Epithelial cell of esophagus (primary cell): ENCODE data around the gene DCAF6.

Source experiments
- DNase-seq: peaks from one replicate; pipeline ENCODE4 v3.0.0; 2010; ENCODE audit warnings: low read depth
- H3K4me3 ChIP-seq: 2 replicates; pipeline ENCODE4 v1.5.1; 2011; ENCODE audit warnings: mild to moderate bottlenecking, low read length, control low read depth
- TF ChIP-seq, protein P1 (sequence below): IDR thresholded peaks from 2 replicates; pipeline ENCODE4 v1.5.1; 2011; ENCODE audit warnings: low read depth, mild to moderate bottlenecking, low read length, control low read depth, inconsistent platforms; ENCODE audit not compliant: insufficient read depth; ENCODE audit errors: missing control alignments

DCAF6 gene

GRCh38 chr1:167933788-167934187 lies 2.7 kb upstream of the DCAF6 start:
- H3K4me3 ChIP-seq = no peak overlapping the region
- TF ChIP-seq, protein P1, sequence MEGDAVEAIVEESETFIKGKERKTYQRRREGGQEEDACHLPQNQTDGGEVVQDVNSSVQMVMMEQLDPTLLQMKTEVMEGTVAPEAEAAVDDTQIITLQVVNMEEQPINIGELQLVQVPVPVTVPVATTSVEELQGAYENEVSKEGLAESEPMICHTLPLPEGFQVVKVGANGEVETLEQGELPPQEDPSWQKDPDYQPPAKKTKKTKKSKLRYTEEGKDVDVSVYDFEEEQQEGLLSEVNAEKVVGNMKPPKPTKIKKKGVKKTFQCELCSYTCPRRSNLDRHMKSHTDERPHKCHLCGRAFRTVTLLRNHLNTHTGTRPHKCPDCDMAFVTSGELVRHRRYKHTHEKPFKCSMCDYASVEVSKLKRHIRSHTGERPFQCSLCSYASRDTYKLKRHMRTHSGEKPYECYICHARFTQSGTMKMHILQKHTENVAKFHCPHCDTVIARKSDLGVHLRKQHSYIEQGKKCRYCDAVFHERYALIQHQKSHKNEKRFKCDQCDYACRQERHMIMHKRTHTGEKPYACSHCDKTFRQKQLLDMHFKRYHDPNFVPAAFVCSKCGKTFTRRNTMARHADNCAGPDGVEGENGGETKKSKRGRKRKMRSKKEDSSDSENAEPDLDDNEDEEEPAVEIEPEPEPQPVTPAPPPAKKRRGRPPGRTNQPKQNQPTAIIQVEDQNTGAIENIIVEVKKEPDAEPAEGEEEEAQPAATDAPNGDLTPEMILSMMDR = no peak

GRCh38 chr1:167934426-167935215 lies 1.9 kb upstream of the DCAF6 start:
- H3K4me3 ChIP-seq = peak overlapping the region; percentile 80
- TF ChIP-seq, protein P1 = no peak
- DNase-seq = no peak

More at GRCh38 chr1:167933788-167934187, 2.7 kb upstream of the DCAF6 start:
- DNase-seq = no peak

DNA sequence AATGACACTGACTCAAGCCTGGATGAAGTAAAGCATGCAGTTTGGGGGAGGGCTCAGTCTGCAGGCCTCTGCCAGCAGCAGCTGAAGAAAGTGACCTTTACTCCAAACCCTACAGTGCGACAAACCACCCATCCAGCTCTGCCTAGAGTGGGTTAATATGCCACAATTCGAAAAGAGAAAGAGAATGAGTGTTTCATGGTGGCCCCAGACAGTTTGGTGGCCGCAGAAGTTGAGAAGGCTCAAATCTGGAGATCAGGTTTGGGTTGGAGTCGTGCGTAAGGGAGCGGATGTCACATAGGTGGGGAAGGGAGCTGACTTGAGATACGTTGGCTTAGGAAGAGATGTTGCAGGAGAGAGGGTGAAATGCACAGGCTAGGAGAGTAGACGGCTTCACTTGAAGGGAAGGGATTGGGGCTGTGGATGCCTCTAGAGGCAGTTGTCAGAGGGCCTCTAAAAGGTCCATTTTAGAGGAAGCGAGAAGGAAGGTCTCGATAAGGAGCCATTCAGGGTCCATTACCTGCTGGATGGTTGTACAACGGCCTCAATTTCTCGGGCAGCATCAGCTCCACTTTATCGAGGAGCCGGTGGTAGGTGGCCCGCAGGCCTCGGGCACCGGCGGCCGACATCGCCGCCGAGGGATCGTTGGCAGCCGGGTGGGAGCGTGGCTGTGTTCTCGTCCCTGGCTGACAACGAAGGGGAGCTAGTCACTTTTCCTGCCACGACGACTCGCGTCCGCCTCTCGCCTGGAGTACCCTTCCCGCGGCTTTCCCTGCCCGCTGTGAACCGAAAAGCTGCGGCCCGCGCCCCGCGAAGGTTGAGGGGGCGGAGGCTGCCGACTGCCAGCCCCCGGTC lies 1.0 kb upstream of the DCAF6 start:
- H3K4me3 ChIP-seq = peak overlapping the region; percentile 80
- TF ChIP-seq, protein P1 = no peak
- peak; percentile 52 for DNase-seq

DNA sequence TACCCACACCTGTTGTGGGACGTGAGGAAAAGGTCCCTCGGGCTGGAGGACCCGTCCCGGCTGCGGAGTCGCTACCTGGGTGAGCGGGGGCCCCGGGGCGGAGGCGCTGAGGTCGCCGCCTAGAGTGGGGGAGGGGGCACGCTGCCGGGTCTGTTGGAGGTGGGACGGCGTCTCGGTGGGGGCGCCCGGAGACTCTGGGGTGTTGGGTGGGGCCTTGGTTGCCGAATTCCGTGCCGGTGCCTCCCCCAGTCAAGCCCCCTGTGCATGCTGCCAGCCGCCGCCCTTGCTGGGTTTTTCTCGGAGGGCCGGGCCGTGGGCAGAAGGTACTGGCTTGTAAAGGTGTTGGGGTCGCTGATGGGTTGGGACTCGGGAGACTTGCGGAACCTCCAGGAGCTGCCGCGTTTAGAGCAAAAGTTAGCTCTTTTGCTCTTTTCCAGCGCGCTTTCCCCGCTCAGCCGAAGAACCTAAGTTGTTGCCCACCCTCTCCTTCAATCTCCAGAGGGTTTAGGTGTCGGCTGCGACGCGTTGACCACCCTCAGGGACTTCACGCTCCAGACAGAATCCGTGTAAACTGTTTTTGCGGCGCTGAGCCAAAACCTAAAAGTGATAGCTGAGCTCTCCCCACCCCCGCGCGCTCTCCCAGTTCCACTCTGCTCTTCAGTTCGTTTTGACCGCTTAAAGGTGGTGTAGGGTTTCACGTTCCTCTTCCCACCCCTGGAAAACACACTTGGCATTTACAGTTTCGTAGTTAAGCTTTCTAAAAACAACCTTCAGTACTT lies 636 bp downstream of the DCAF6 start, which contains the start of gene MPC2:
Gene MPC2, minus strand, starts transcription at position 143 of the 779 bp plus-strand sequence. CDS start 1,231 bp downstream, outside the sequence.
- DNase-seq = peak; percentile 66
- TF ChIP-seq, protein P1 = no peak
- H3K4me3 ChIP-seq = peak within 1 kb of the TSS; percentile 80

DNA sequence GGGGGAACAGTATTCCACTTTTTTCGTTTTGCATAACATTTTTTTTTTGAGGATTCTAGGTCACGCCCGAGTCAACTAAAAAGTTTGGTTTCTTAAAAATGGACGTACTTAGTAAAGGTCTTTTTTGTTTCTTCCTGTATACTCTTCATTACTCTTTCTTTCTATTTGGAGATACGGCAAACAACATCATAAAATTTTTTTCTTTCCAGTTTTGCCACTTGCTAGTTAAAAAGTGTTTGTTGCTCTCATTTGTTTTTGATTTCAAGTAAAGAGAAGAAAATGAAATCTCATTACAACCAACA lies 1.2 kb downstream of the DCAF6 start:
- DNase-seq = no peak
- H3K4me3 ChIP-seq = peak overlapping the region; percentile 80
- TF ChIP-seq, protein P1 = no peak

- DNase-seq = peak; percentile 14
- TF ChIP-seq, protein P1 = no peak
- peak overlapping the region; percentile 80 for H3K4me3 ChIP-seq
These were observed 1.7 kb downstream of the DCAF6 start for GRCh38 chr1:167938080-167938636.
